GM12892 (cell line): ENCODE results near the gene ELF1.
A peak's percentile ranks its signal among the peaks of the same experiment; 100 is the strongest.

Source experiments
- POLR2A ChIP-seq: IDR thresholded peaks from 2 replicates; pipeline ENCODE4 v1.6.1; 2011; ENCODE audit warnings: low read depth, low read length, control low read depth
- POLR2AphosphoS5 ChIP-seq: IDR thresholded peaks from 2 replicates; pipeline ENCODE4 v1.6.1; 2011; ENCODE audit warnings: low read depth, low read length, control low read depth
- TAF1 ChIP-seq: IDR thresholded peaks from 2 replicates; pipeline ENCODE4 v1.6.1; 2011; ENCODE audit warnings: low read depth, mild to moderate bottlenecking, control low read depth, low read length, borderline replicate concordance

DNA sequence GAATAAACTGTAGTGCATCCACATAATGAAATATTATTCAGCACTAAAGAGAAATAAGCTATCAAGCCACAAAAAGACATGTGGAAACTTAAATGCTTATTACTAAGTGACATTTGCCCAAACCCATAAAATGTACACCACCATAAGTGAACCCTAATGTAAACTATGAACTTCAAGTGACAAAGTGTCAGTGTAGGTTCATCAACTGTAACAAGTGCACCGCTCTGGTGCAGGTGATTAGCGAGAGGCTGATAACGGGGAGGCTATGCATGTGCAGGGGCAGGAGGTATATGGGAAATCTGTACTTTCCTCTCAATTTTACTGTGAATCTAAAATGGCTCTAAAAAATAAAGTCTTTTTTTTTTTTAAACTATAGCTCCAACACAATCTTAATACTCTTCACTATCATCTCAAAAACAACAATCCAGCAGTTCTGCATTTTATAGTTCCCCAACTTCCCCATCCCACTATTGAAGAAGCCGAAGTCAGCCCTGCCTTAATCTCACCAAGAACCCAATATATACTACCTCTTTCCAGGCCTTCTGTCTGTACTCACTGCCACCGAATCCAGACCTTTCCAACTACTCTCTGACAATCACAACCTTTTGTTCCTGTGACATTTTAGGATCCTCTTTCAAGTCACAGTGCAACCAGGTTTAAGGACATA is 22.6 kb downstream of the ELF1 start:
- TF ChIP-seq TAF1 (no peak), POLR2A (no peak; the same call in 1 of the 2 replicates), POLR2AphosphoS5 (peak; percentile 57; the same call in 1 of the 2 replicates)
